Osteoblast (primary cell): ENCODE data around the gene RFX2. TPM values are rescaled to one million over a fixed set of nuclear protein-coding genes. Genes with fewer than 3 reads are reported as not detected.

Experiments used
- DNase-seq: peaks from one replicate; pipeline ENCODE4 v3.0.0; 2011; ENCODE audit warnings: low spot score, mixed read lengths; ENCODE audit not compliant: insufficient read length; ENCODE audit errors: missing footprints
- H2AFZ ChIP-seq: 2 replicates; pipeline ENCODE4 v1.6.0; 2011; ENCODE audit warnings: mild to moderate bottlenecking, low read length
- H3K27ac ChIP-seq: 2 replicates; pipeline ENCODE4 v1.5.1; 2011; ENCODE audit warnings: mild to moderate bottlenecking, low read depth, low read length, moderate library complexity
- H3K27me3 ChIP-seq: 2 replicates; pipeline ENCODE4 v1.6.0; 2012; ENCODE audit warnings: mild to moderate bottlenecking, control low read depth, inconsistent platforms, low read length, moderate library complexity; ENCODE audit not compliant: insufficient read depth
- H3K36me3 ChIP-seq: 2 replicates; pipeline ENCODE4 v1.5.1; 2011; ENCODE audit warnings: mild to moderate bottlenecking, low read length, control low read depth, moderate library complexity; ENCODE audit not compliant: insufficient read depth
- H3K4me1 ChIP-seq: 2 replicates; pipeline ENCODE4 v1.5.1; 2011; ENCODE audit warnings: mild to moderate bottlenecking, low read length, control low read depth, moderate library complexity; ENCODE audit not compliant: insufficient read depth
- H3K4me2 ChIP-seq: 2 replicates; pipeline ENCODE4 v1.6.0; 2011; ENCODE audit warnings: mild to moderate bottlenecking, low read length; ENCODE audit not compliant: insufficient read depth
- H3K4me3 ChIP-seq: fragments of 200-600 bp; sonication (generic); 3 replicates; pipeline ENCODE4 v1.5.1; 2012; ENCODE audit warnings: mild to moderate bottlenecking, low read length, inconsistent platforms; ENCODE audit not compliant: insufficient read depth
- H3K79me2 ChIP-seq: 2 replicates; pipeline ENCODE4 v1.6.0; 2012; ENCODE audit warnings: mild to moderate bottlenecking, low read length, control low read depth, inconsistent platforms; ENCODE audit not compliant: insufficient read depth
- H3K9me3 ChIP-seq: 2 replicates; pipeline ENCODE4 v1.5.1; 2011; ENCODE audit warnings: low read depth, low read length, control low read depth
- H4K20me1 ChIP-seq: 2 replicates; pipeline ENCODE4 v1.6.0; 2012; ENCODE audit warnings: mild to moderate bottlenecking, low read length, control low read depth; ENCODE audit not compliant: insufficient read depth
- total RNA-seq: library from RNA; depleted of rRNA; stranded (reverse); fragments of >200 nt; gene quantifications from 2 replicates; pipeline ENCODE4 v1.2.3, GENCODE V29; 2012
- TF ChIP-seq, protein P1 (sequence below): IDR thresholded peaks from 2 replicates; pipeline ENCODE4 v1.5.1; 2011; ENCODE audit warnings: mild to moderate bottlenecking, low read depth, low read length, moderate library complexity; ENCODE audit errors: extremely low read depth

Gene RFX2
- total RNA-seq, 1 donor = 6.2 TPM

DNA sequence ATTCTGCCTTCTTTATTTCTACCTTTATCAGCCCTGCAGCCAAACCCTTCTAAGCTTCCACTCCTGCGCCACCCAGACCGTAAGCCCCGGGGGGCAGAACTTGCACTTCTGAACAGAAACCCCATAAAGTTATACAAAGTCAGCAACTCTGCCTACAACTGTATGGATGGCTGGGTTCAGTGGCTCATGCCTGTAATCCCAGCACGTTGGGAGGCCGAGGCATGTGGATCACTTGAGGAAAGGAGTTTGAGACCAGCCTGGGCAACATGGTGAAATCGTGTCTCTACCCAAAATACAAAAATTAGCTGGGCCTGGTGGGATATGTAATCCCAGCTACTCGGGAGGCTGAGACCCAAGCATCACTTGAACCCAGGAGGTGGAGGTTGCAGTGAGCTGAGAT lies 142.7 kb downstream of the RFX2 start:
- Histone ChIP-seq H3K27me3 (no peaks in the 10 kb centered on the region), H3K79me2 (peaks cover 100% of the 10 kb centered on the region), H3K4me2 (no peak overlapping the region), H3K9me3 (no peaks in the 10 kb centered on the region), H3K27ac (no peak overlapping the region), H4K20me1 (peaks cover 92% of the 10 kb centered on the region), H2AFZ (no peak overlapping the region), H3K4me3 (no peak overlapping the region), H3K36me3 (peaks cover 9% of the 10 kb centered on the region), H3K4me1 (peaks cover 9% of the 10 kb centered on the region)
- TF ChIP-seq, protein P1, sequence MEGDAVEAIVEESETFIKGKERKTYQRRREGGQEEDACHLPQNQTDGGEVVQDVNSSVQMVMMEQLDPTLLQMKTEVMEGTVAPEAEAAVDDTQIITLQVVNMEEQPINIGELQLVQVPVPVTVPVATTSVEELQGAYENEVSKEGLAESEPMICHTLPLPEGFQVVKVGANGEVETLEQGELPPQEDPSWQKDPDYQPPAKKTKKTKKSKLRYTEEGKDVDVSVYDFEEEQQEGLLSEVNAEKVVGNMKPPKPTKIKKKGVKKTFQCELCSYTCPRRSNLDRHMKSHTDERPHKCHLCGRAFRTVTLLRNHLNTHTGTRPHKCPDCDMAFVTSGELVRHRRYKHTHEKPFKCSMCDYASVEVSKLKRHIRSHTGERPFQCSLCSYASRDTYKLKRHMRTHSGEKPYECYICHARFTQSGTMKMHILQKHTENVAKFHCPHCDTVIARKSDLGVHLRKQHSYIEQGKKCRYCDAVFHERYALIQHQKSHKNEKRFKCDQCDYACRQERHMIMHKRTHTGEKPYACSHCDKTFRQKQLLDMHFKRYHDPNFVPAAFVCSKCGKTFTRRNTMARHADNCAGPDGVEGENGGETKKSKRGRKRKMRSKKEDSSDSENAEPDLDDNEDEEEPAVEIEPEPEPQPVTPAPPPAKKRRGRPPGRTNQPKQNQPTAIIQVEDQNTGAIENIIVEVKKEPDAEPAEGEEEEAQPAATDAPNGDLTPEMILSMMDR = no peak
- no peak for DNase-seq

DNA sequence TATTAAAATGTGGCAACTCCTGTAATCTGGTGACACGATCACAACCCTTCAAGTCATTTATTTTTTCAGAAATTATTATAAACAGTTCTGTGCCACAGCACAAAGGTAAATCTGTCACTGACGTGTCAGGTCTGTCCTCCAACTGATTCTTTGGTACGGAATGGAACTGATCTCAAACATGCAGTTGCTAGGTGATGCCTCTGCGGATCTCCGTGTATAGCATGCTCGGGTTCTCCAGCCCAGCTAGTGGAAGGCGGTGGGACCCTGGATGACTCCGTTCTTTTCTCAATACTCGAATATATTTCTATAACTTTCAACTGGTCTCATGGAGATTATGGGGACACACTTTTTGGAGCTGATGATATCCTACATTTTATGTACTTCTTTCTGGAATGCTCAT lies 143.4 kb downstream of the RFX2 start:
- Histone ChIP-seq H3K4me1 (peaks cover 15% of the 10 kb centered on the region), H2AFZ (no peak overlapping the region), H3K9me3 (no peaks in the 10 kb centered on the region), H4K20me1 (peaks cover 92% of the 10 kb centered on the region), H3K4me3 (no peak overlapping the region), H3K79me2 (peaks cover 100% of the 10 kb centered on the region), H3K27me3 (no peaks in the 10 kb centered on the region), H3K36me3 (peaks cover 9% of the 10 kb centered on the region), H3K27ac (no peak overlapping the region), H3K4me2 (no peak overlapping the region)
- peak; percentile 39 for DNase-seq
- TF ChIP-seq, protein P1 = no peak

DNA sequence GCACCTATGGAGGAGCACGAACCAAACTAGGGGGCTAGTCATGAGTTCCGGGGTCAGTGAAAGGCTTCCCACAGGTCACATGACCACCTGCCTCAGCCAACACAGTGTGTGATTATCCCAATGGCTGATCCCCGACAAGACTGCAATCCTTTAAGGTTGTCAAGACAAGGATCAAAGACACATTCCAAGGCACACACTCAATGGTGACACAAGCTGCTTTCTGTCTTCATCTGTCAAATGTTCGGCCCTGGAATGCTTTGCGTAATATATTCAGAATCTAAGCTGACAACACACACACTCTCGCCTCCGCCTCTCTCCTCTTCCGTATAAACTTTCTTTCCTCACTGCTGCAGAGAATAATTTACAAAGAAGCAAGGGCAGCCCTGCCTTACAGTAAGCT lies 144.1 kb downstream of the RFX2 start:
- peaks cover 100% of the 10 kb centered on the region for H3K79me2 ChIP-seq
- H3K36me3 ChIP-seq = peaks cover 9% of the 10 kb centered on the region
- H3K4me1 ChIP-seq = peaks cover 19% of the 10 kb centered on the region
- no peak overlapping the region for H3K4me2 ChIP-seq
- H3K4me3 ChIP-seq = no peak overlapping the region
- no peaks in the 10 kb centered on the region for H3K27me3 ChIP-seq
- H3K27ac ChIP-seq = no peak overlapping the region
- DNase-seq = no peak
- TF ChIP-seq, protein P1 = no peak
- no peaks in the 10 kb centered on the region for H3K9me3 ChIP-seq
- no peak overlapping the region for H2AFZ ChIP-seq
- peaks cover 89% of the 10 kb centered on the region for H4K20me1 ChIP-seq

DNA sequence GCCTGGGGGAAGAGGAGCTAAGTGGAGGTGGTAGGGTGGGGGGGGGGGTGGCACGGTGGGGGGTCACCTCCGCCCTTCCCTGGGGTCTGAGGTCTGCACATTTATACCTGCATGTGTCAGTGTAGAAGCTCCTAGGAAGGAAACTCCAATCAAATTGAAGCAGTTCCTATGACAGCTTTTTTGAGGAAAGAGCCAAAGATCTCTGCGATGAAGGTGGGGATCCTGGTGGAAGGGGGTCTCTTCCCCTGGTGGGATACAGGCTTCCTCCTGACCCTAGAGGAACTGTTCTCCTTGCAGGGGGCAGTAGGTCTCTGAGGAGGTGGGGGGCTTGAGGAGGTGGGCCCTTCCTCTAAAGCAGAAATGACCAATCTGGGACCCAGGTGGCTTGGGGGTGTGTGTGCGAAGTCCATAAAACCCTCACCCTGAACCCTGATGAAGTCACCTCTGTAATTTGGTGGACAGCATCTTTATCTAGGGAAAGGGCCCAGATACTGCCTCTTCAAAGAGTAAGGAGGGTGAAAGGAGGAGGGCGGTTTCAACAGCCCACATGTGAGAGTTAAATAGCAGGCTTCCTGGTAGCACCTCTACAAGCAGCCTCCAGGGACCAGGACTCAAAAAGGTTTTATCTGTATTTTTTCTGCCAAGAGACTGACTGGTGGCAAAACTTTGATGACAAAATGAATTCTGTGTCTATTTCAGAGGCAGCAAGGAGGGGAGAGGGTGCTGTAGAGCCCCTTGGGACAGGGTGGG lies 145.3 kb downstream of the RFX2 start:
- TF ChIP-seq, protein P1 = no peak
- peak; percentile 61 for DNase-seq
- H3K9me3 ChIP-seq = no peaks in the 10 kb centered on the region
- no peak overlapping the region for H3K27ac ChIP-seq
- H3K79me2 ChIP-seq = peaks cover 100% of the 10 kb centered on the region
- peaks cover 9% of the 10 kb centered on the region for H3K36me3 ChIP-seq
- peaks cover 90% of the 10 kb centered on the region for H4K20me1 ChIP-seq
- H3K4me3 ChIP-seq = no peak overlapping the region
- H3K27me3 ChIP-seq = no peaks in the 10 kb centered on the region
- no peak overlapping the region for H3K4me2 ChIP-seq
- no peak overlapping the region for H2AFZ ChIP-seq
- H3K4me1 ChIP-seq = peaks cover 19% of the 10 kb centered on the region
